SH-SY5Y (cell line): ENCODE measurements around the gene FMR1.

ENCODE experiments used
- GATA2 ChIP-seq: IDR thresholded peaks from 2 replicates; pipeline ENCODE4 v1.6.1; 2011; ENCODE audit warnings: mild to moderate bottlenecking, low read depth, low read length
- GATA3 ChIP-seq: IDR thresholded peaks from 2 replicates; pipeline ENCODE4 v1.6.1; 2011; ENCODE audit warnings: low read depth, mild to moderate bottlenecking, low read length, moderate library complexity

DNA sequence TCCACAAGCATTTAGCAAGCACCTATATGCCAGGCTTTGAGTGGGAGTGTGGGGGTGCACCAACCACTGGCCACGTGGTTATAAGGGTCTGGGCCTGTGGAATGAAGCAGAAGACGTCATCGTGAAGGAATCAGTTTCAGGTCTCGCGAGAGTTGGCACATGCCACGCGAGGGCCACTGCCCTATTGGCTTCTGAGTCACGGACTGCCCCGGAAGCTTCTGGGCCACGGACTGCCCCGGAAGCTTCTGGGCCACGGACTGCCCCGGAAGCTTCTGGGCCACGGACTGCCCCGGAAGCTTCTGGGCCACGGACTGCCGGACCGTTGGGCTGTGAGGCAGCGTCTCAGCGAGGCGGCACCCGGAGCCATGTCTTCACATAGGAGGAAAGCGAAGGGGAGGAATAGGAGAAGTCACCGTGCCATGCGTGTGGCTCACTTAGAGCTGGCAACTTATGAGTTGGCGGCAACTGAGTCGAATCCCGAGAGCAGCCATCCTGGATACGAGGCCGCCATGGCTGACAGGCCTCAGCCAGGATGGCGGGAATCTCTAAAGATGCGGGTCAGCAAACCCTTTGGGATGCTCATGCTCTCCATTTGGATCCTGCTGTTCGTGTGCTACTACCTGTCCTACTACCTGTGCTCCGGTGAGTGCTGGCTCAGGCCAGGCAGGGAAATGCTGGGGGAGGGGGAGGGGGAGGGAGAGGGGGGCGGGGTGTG, 69.5 kb downstream of the FMR1 start, which contains the start of gene FMR1NB:
- TF ChIP-seq GATA2 (no peak), GATA3 (no peak)
